CD14-positive monocyte (primary cell): ENCODE results near the gene NCOA6. TPM values are rescaled to one million over a fixed set of nuclear protein-coding genes. Genes with fewer than 3 reads are reported as not detected.

Experiments used
- DNase-seq, 3 donors: peaks; one replicate each; pipeline ENCODE4 v3.0.0-alpha.2; 2011 to 2022
- H2AFZ ChIP-seq: 2 replicates; pipeline ENCODE4 v1.6.0; 2012; ENCODE audit warnings: mild to moderate bottlenecking, low read depth, low read length, inconsistent platforms; ENCODE audit not compliant: insufficient read depth, poor library complexity, severe bottlenecking
- H3K27ac ChIP-seq, 2 donors: 1 replicate in 1 of 2; 2 replicates in 1 of 2; pipeline ENCODE4 v1.5.1; 2012 to 2013; ENCODE audit warnings: low read length in 2 of 2, control low read depth in 1 of 2, inconsistent platforms in 1 of 2, low read depth in 1 of 2, mild to moderate bottlenecking in 1 of 2
- H3K27me3 ChIP-seq, 2 donors: one replicate each; pipeline versions ENCODE4 v1.6.0 to v1.6.1; 2011 to 2013; ENCODE audit warnings: low read length in 2 of 2; ENCODE audit not compliant: control insufficient read depth in 2 of 2, insufficient read depth in 2 of 2
- H3K36me3 ChIP-seq, 2 donors: replicated peaks in 1 of 2; 1 replicate in 1 of 2; 2 replicates in 1 of 2; pipeline versions ENCODE4 v1.5.1 to v1.6.1; 2012 to 2013; ENCODE audit warnings: low read length in 2 of 2, control low read depth in 1 of 2, inconsistent platforms in 1 of 2, mild to moderate bottlenecking in 1 of 2; ENCODE audit not compliant: insufficient read depth in 2 of 2, control insufficient read depth in 1 of 2
- H3K4me1 ChIP-seq, 2 donors: 1 replicate in 1 of 2; 2 replicates in 1 of 2; pipeline versions ENCODE4 v1.5.1 to v1.6.1; 2012 to 2013; ENCODE audit warnings: low read length in 2 of 2, control low read depth in 1 of 2, inconsistent platforms in 1 of 2, mild to moderate bottlenecking in 1 of 2, moderate library complexity in 1 of 2; ENCODE audit not compliant: insufficient read depth in 2 of 2, control insufficient read depth in 1 of 2
- H3K4me2 ChIP-seq: replicated peaks from 2 replicates; pipeline ENCODE3; 2012; ENCODE audit warnings: low read length, moderate library complexity, mild to moderate bottlenecking; ENCODE audit not compliant: poor library complexity, severe bottlenecking; ENCODE audit errors: extremely low read depth
- H3K4me3 ChIP-seq, 3 experiments: fragments of 200-600 bp in 1 of 3; sonication (generic) in 1 of 3; replicated peaks in 1 of 3; 1 replicate in 2 of 3; 2 replicates in 1 of 3; pipeline ENCODE4 v1.5.1; 2011 to 2013; ENCODE audit warnings: low read length in 3 of 3, mild to moderate bottlenecking in 3 of 3, control low read depth in 2 of 3, low read depth in 2 of 3, inconsistent platforms in 1 of 3, moderate library complexity in 1 of 3
- H3K79me2 ChIP-seq: 2 replicates; pipeline ENCODE4 v1.6.0; 2012; ENCODE audit warnings: mild to moderate bottlenecking, control low read depth, inconsistent platforms, low read length, moderate library complexity; ENCODE audit not compliant: insufficient read depth
- H3K9ac ChIP-seq: 2 replicates; pipeline ENCODE4 v1.6.0; 2017; ENCODE audit warnings: low read length, mild to moderate bottlenecking; ENCODE audit not compliant: insufficient read depth, poor library complexity, severe bottlenecking
- H3K9me3 ChIP-seq, 2 donors: replicated peaks in 1 of 2; 1 replicate in 1 of 2; 2 replicates in 1 of 2; pipeline versions ENCODE4 v1.5.1 to v1.6.1; 2012 to 2013; ENCODE audit warnings: low read length in 2 of 2, control low read depth in 1 of 2; ENCODE audit not compliant: control insufficient read depth in 1 of 2, insufficient read depth in 1 of 2
- H4K20me1 ChIP-seq: 2 replicates; pipeline ENCODE4 v1.6.0; 2012; ENCODE audit warnings: mild to moderate bottlenecking, low read length, control low read depth, moderate library complexity; ENCODE audit not compliant: insufficient read depth
- H3K27ac Mint-ChIP-seq, 7 donors: one replicate each; pipeline ENCODE4 v1.8.0; 2020; ENCODE audit warnings: mild to moderate bottlenecking in 7 of 7, mixed read lengths in 7 of 7, moderate library complexity in 6 of 7, inconsistent platforms in 2 of 7
- H3K27me3 Mint-ChIP-seq, 3 donors: one replicate each; pipeline ENCODE4 v1.8.0; 2021 to 2022; ENCODE audit warnings: low read depth in 3 of 3, mild to moderate bottlenecking in 3 of 3, mixed read lengths in 3 of 3, moderate library complexity in 3 of 3, inconsistent platforms in 1 of 3
- H3K36me3 Mint-ChIP-seq, 2 donors: one replicate each; pipeline ENCODE4 v1.8.0; 2020; ENCODE audit warnings: mixed read lengths in 2 of 2, inconsistent platforms in 1 of 2, mild to moderate bottlenecking in 1 of 2
- H3K4me1 Mint-ChIP-seq: one replicate; pipeline ENCODE4 v1.8.0; 2020; ENCODE audit warnings: mild to moderate bottlenecking, mixed read lengths
- H3K4me3 Mint-ChIP-seq, 2 donors: one replicate each; pipeline ENCODE4 v1.8.0; 2020; ENCODE audit warnings: mild to moderate bottlenecking in 2 of 2, mixed read lengths in 2 of 2, moderate library complexity in 1 of 2
- H3K9me3 Mint-ChIP-seq, 7 donors: one replicate each; pipeline ENCODE4 v1.8.0; 2020 to 2022; ENCODE audit warnings: mixed read lengths in 7 of 7, mild to moderate bottlenecking in 6 of 7, moderate library complexity in 6 of 7, inconsistent platforms in 2 of 7
- WGBS: methylation state at CpG from one replicate; pipeline ENCODE4 v1.1.5; 2013; ENCODE audit warnings: missing lambda C conversion rate; ENCODE audit not compliant: insufficient coverage; 5-methylcytosine and 5-hydroxymethylcytosine counted together
- intact Hi-C, 2 donors: fragments of 100-400 bp; cut with micrococcal nuclease; formaldehyde crosslinking; loops; one replicate each; pipeline versions ENCODE4 v1.15.0 to v1.15.1; 2023
- polyA plus RNA-seq, 3 donors: library from polyadenylated mRNA; depleted of rRNA in 1 of 3; unstranded in 2 of 3; stranded (reverse) in 1 of 3; fragments of 300-500 nt in 2 of 3; fragments of >200 nt in 1 of 3; fragmentation: Illumina TruSeq in 2 of 3; gene quantifications; 1 replicate in 2 of 3; 2 replicates in 1 of 3; pipeline ENCODE4 v1.2.3, GENCODE V29; 2012 to 2021
- TF ChIP-seq, protein P1 (sequence below): fragments of 200-600 bp; IDR thresholded peaks from one replicate; pipeline ENCODE4 v1.8.0; 2022; ENCODE audit warnings: antibody characterized with exemption, mild to moderate bottlenecking

The NCOA6 gene
- polyA plus RNA-seq, 3 donors, result 2.8 to 19.0 (median 3.9) TPM

GRCh38 chr20:34772437-34772836 is 53.0 kb downstream of the NCOA6 start:
- Mint-ChIP-seq H3K27ac (no peak overlapping the region), H3K4me3 (no peak overlapping the region), H3K27me3 (no peaks in the 10 kb centered on the region), H3K36me3 (peaks cover 57 to 84% of the 10 kb centered on the region in 2 donors), H3K4me1 (no peaks in the 10 kb centered on the region), H3K9me3 (no peaks in the 10 kb centered on the region)
- Histone ChIP-seq H3K4me1 (no peaks in the 10 kb centered on the region), H3K79me2 (no peaks in the 10 kb centered on the region), H3K4me3 (no peak overlapping the region), H3K9me3 (no peaks in the 10 kb centered on the region), H3K9ac (no peak overlapping the region), H3K4me2 (no peak overlapping the region), H4K20me1 (no peaks in the 10 kb centered on the region), H3K27ac (no peak overlapping the region), H2AFZ (no peak overlapping the region), H3K36me3 (peaks cover 66 to 90% of the 10 kb centered on the region in 2 donors), H3K27me3 (no peaks in the 10 kb centered on the region)
- TF ChIP-seq, protein P1, sequence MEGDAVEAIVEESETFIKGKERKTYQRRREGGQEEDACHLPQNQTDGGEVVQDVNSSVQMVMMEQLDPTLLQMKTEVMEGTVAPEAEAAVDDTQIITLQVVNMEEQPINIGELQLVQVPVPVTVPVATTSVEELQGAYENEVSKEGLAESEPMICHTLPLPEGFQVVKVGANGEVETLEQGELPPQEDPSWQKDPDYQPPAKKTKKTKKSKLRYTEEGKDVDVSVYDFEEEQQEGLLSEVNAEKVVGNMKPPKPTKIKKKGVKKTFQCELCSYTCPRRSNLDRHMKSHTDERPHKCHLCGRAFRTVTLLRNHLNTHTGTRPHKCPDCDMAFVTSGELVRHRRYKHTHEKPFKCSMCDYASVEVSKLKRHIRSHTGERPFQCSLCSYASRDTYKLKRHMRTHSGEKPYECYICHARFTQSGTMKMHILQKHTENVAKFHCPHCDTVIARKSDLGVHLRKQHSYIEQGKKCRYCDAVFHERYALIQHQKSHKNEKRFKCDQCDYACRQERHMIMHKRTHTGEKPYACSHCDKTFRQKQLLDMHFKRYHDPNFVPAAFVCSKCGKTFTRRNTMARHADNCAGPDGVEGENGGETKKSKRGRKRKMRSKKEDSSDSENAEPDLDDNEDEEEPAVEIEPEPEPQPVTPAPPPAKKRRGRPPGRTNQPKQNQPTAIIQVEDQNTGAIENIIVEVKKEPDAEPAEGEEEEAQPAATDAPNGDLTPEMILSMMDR, result no peak
- intact Hi-C loops, result no loop called here
- DNase-seq, result no peak
- WGBS, result 100% methylated on average over 1 of the region's 3 CpGs

GRCh38 chr20:34771680-34772081 is 53.8 kb downstream of the NCOA6 start:
- H4K20me1 ChIP-seq, result no peaks in the 10 kb centered on the region
- H3K27ac Mint-ChIP-seq, result peak overlapping the region in 1 of 7 donors; percentile 50
- TF ChIP-seq, protein P1, result no peak
- no peak overlapping the region for H3K9ac ChIP-seq
- no peaks in the 10 kb centered on the region for H3K4me1 ChIP-seq
- DNase-seq, result no peak
- H3K36me3 Mint-ChIP-seq, result peaks cover 65 to 84% of the 10 kb centered on the region in 2 donors
- no peaks in the 10 kb centered on the region for H3K9me3 Mint-ChIP-seq
- H3K27ac ChIP-seq, result peak overlapping the region in 1 of 2 donors; percentile 27
- H3K27me3 ChIP-seq, result no peaks in the 10 kb centered on the region
- no peak overlapping the region for H3K4me3 ChIP-seq
- no peak overlapping the region for H3K4me2 ChIP-seq
- intact Hi-C loops, result no loop called here
- H3K9me3 ChIP-seq, result no peaks in the 10 kb centered on the region
- whole genome bisulfite sequencing, result 90% methylated on average over 3 of the region's 3 CpGs
- peaks cover 73 to 96% of the 10 kb centered on the region in 2 donors for H3K36me3 ChIP-seq
- H3K4me3 Mint-ChIP-seq, result no peak overlapping the region
- no peak overlapping the region for H2AFZ ChIP-seq
- no peaks in the 10 kb centered on the region for H3K27me3 Mint-ChIP-seq
- H3K4me1 Mint-ChIP-seq, result no peaks in the 10 kb centered on the region
- H3K79me2 ChIP-seq, result no peaks in the 10 kb centered on the region
